HUES64 (cell line): ENCODE measurements around the gene VSIG10L2.

Experiments
- H3K27ac ChIP-seq: 2 replicates; pipeline ENCODE4 v1.7.0; 2013; ENCODE audit warnings: low read depth, low read length, inconsistent platforms
- H3K27me3 ChIP-seq: 2 replicates; pipeline ENCODE4 v1.6.1; 2013; ENCODE audit warnings: mild to moderate bottlenecking, low read length; ENCODE audit not compliant: insufficient read depth
- H3K36me3 ChIP-seq: 2 replicates; pipeline ENCODE4 v1.6.1; 2013; ENCODE audit warnings: mild to moderate bottlenecking, low read length; ENCODE audit not compliant: insufficient read depth
- H3K4me1 ChIP-seq: 2 replicates; pipeline ENCODE4 v1.6.1; 2013; ENCODE audit warnings: mild to moderate bottlenecking, low read length, moderate library complexity; ENCODE audit not compliant: insufficient read depth
- H3K4me3 ChIP-seq: 2 replicates; pipeline ENCODE4 v1.5.1; 2013; ENCODE audit warnings: mild to moderate bottlenecking, low read length, moderate library complexity
- H3K9ac ChIP-seq: 2 replicates; pipeline ENCODE4 v1.6.1; 2013; ENCODE audit warnings: mild to moderate bottlenecking, low read depth, low read length
- H3K9me3 ChIP-seq: 2 replicates; pipeline ENCODE4 v1.6.1; 2013; ENCODE audit warnings: low read depth, low read length; ENCODE audit not compliant: insufficient read depth
- WGBS: fragments of 150-250, 120-280 bp; methylation state at CpG from one replicate; pipeline ENCODE4 v1.1.7; 2013; ENCODE audit warnings: missing lambda C conversion rate; 5-methylcytosine and 5-hydroxymethylcytosine counted together

Gene VSIG10L2

DNA sequence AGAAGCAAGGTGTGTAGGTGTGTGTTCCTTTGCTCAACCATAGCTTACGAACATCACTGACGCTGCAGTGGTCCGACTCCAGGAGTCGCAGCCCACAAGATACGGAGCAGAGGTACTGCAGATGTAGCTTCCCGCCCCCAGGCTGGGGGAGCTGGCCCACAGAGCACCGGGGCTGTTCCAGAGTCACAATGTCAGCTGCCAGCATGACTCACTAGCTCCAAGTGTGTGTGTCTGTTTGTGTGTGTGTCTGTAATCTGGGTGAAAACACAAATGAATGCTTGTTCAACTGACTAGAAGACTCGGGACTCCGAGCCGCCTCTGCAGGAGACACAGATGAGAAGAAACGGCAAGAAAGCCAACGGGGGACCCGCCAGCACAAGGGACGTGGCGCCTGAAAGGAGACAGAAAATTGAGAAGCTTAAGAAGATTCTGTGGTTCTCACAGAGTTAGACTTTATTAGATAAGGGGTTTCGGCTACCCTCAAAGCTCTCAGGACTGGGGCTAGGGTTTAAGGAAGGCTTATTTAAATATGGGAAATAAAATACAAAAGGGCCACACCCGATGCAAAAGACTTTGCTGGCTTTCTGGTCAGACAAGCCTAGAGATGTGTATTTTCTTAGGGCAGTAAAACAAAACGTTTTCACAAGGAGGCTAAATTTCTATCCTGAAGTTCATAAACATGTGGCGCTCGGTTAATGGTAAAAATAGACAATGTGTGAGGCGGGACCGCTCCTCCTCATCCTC lies 10.7 kb downstream of the VSIG10L2 start:
- no peak overlapping the region for H3K27ac ChIP-seq
- H3K36me3 ChIP-seq: peaks cover 29% of the 10 kb centered on the region
- no peaks in the 10 kb centered on the region for H3K4me1 ChIP-seq
- no peak overlapping the region for H3K9ac ChIP-seq
- 91% methylated on average over 22 of the region's 22 CpGs for WGBS
- no peak overlapping the region for H3K4me3 ChIP-seq
- no peaks in the 10 kb centered on the region for H3K27me3 ChIP-seq
- no peaks in the 10 kb centered on the region for H3K9me3 ChIP-seq

DNA sequence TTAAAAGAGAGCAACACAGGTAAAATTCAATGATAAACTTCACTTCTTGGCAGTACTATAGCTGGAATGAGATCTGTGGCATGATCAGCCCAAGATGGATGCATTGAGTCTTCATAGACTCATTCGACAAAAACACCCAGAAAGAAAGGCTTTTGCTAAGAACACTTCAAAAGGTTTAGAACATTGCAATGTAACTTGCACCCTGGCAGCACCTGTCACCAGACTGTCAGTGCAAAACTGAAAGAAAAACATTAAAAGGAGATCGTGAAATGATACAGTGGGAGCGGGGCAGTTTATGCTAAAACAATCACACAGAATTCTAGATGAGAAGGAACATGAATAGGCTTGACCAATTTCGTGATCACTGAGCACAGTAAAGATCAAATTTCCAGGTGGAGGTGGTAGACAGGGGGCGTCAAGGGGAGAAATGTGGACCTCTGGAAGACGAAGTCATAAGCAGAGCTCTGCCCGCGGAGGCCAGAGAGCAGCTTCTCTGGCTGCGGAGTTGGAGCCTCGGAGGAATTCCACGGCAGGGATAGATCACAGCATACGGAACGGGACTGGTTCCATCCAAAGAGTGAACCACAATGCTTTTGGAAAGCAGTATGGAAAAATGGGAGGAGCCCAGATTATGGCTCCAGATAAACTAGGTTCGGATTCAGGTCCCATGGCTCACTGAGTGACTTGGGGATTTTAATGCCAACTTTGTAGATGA lies 11.9 kb downstream of the VSIG10L2 start:
- Histone ChIP-seq H3K27me3 (no peaks in the 10 kb centered on the region), H3K9ac (no peak overlapping the region)

GRCh38 chr11:125958872-125959400 lies 13.1 kb downstream of the VSIG10L2 start:
- H3K27me3 ChIP-seq: no peaks in the 10 kb centered on the region
- H3K4me3 ChIP-seq: no peak overlapping the region
- no peaks in the 10 kb centered on the region for H3K4me1 ChIP-seq
- H3K9me3 ChIP-seq: peaks cover 11% of the 10 kb centered on the region; the same call in 1 of the 2 replicates
- WGBS: 92% methylated on average over 3 of the region's 4 CpGs
- peaks cover 49% of the 10 kb centered on the region for H3K36me3 ChIP-seq
- H3K9ac ChIP-seq: no peak overlapping the region
- H3K27ac ChIP-seq: no peak overlapping the region

More for the DNA sequence above, 11.9 kb downstream of the VSIG10L2 start:
- WGBS: 94% methylated on average over 14 of the region's 14 CpGs
- Histone ChIP-seq H3K9me3 (peaks cover 5% of the 10 kb centered on the region; the same call in 1 of the 2 replicates), H3K36me3 (peaks cover 39% of the 10 kb centered on the region), H3K27ac (no peak overlapping the region), H3K4me1 (no peaks in the 10 kb centered on the region), H3K4me3 (no peak overlapping the region)

GRCh38 chr11:125959511-125959910 lies 13.7 kb downstream of the VSIG10L2 start:
- Histone ChIP-seq H3K36me3 (peaks cover 49% of the 10 kb centered on the region), H3K27me3 (no peaks in the 10 kb centered on the region), H3K9ac (no peak overlapping the region), H3K9me3 (peaks cover 11% of the 10 kb centered on the region; the same call in 1 of the 2 replicates), H3K4me3 (no peak overlapping the region), H3K27ac (no peak overlapping the region), H3K4me1 (no peaks in the 10 kb centered on the region)
- 97% methylated on average over 6 of the region's 6 CpGs for whole genome bisulfite sequencing

- WGBS: 95% methylated on average over 10 of the region's 10 CpGs
- Histone ChIP-seq H3K27me3 (no peaks in the 10 kb centered on the region), H3K27ac (no peak overlapping the region), H3K9me3 (peaks cover 11% of the 10 kb centered on the region; the same call in 1 of the 2 replicates), H3K36me3 (peaks cover 49% of the 10 kb centered on the region), H3K4me3 (no peak overlapping the region), H3K9ac (no peak overlapping the region), H3K4me1 (no peaks in the 10 kb centered on the region)
Measured at GRCh38 chr11:125959931-125960330, 14.1 kb downstream of the VSIG10L2 start.

DNA sequence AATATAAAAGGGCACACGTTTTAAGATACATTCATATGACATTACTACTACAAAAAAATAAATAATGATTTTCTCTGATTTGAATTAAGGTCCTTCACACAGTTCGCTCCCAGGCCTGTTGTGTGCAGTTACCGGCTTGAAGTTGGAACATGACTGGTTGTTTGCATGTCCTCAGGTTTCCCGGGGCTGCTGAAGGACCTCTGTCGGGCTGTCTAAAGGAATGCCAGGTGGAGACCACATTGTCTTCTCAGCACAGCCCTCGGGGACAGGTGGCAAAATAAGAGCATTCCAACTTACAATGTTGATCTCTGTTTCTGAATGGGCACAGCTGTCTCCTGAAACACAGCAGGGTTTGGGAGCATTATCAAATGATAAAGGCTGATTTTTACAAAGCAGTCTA lies 14.9 kb downstream of the VSIG10L2 start:
- H3K36me3 ChIP-seq: peaks cover 49% of the 10 kb centered on the region
- no peak overlapping the region for H3K9ac ChIP-seq
- H3K4me1 ChIP-seq: no peaks in the 10 kb centered on the region
- no peak overlapping the region for H3K27ac ChIP-seq
- no peak overlapping the region for H3K4me3 ChIP-seq
- 86% methylated on average over 5 of the region's 6 CpGs for WGBS
- H3K27me3 ChIP-seq: no peaks in the 10 kb centered on the region
- peaks cover 11% of the 10 kb centered on the region; the same call in 1 of the 2 replicates for H3K9me3 ChIP-seq

- no peak overlapping the region for H3K4me3 ChIP-seq
- peaks cover 21% of the 10 kb centered on the region; the same call in 1 of the 2 replicates for H3K36me3 ChIP-seq
- H3K4me1 ChIP-seq: no peaks in the 10 kb centered on the region
- peaks cover 8% of the 10 kb centered on the region; the same call in 1 of the 2 replicates for H3K9me3 ChIP-seq
- WGBS: 98% methylated on average over 4 of the region's 4 CpGs
- H3K27ac ChIP-seq: no peak overlapping the region
- H3K9ac ChIP-seq: no peak overlapping the region
- H3K27me3 ChIP-seq: no peaks in the 10 kb centered on the region
Measured at GRCh38 chr11:125967515-125967914, 21.7 kb downstream of the VSIG10L2 start.

- no peaks in the 10 kb centered on the region for H3K4me1 ChIP-seq
- no peak overlapping the region for H3K4me3 ChIP-seq
- peaks cover 13% of the 10 kb centered on the region; the same call in 1 of the 2 replicates for H3K36me3 ChIP-seq
- H3K27me3 ChIP-seq: no peaks in the 10 kb centered on the region
- H3K9ac ChIP-seq: no peak overlapping the region
- no peak overlapping the region for H3K27ac ChIP-seq
- H3K9me3 ChIP-seq: peaks cover under 1% of the 10 kb centered on the region; the same call in 1 of the 2 replicates
- 94% methylated on average over 7 of the region's 7 CpGs for WGBS
Measured at GRCh38 chr11:125968354-125968753, 22.5 kb downstream of the VSIG10L2 start.

GRCh38 chr11:125971618-125972017 lies 25.8 kb downstream of the VSIG10L2 start:
- Histone ChIP-seq H3K9me3 (no peaks in the 10 kb centered on the region), H3K9ac (no peak overlapping the region), H3K4me3 (no peak overlapping the region), H3K27ac (no peak overlapping the region), H3K36me3 (peaks cover 17% of the 10 kb centered on the region; the same call in 1 of the 2 replicates), H3K4me1 (no peaks in the 10 kb centered on the region), H3K27me3 (no peaks in the 10 kb centered on the region)
- WGBS: 90% methylated on average over 6 of the region's 6 CpGs

GRCh38 chr11:125974284-125974683 lies 28.4 kb downstream of the VSIG10L2 start:
- H3K36me3 ChIP-seq: peaks cover 26% of the 10 kb centered on the region
- H3K27ac ChIP-seq: no peak overlapping the region
- H3K9me3 ChIP-seq: no peaks in the 10 kb centered on the region
- H3K27me3 ChIP-seq: no peaks in the 10 kb centered on the region
- peaks cover 1% of the 10 kb centered on the region for H3K4me1 ChIP-seq
- H3K4me3 ChIP-seq: no peak overlapping the region
- H3K9ac ChIP-seq: no peak overlapping the region

DNA sequence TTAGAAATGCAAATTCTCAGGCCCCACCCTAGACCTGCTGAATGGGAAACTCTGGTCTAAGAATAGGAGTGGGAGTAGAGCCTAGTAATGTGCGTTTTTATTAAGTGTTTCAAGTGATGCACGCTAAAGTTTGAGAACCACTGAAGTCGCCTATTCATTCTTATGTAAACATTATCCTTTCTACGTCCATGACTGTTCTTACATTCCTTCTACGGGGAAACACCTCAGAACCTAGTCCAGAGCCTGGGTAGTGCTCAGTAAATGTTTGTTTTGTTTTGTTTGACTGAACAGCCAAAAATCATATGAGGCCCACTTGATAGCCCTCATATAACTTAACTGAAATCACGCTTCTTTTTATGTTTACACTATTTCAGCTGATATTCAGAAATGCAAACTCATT lies 29.8 kb downstream of the VSIG10L2 start:
- Histone ChIP-seq H3K27me3 (no peaks in the 10 kb centered on the region), H3K4me3 (no peak overlapping the region), H3K36me3 (peaks cover 21% of the 10 kb centered on the region), H3K27ac (no peak overlapping the region), H3K4me1 (peaks cover 15% of the 10 kb centered on the region), H3K9me3 (no peaks in the 10 kb centered on the region), H3K9ac (no peak overlapping the region)
- 97% methylated on average over 6 of the region's 6 CpGs for WGBS
